HEK293 (cell line): ENCODE data around the gene PTPRF.
A peak's percentile ranks its signal among the peaks of the same experiment; 100 is the strongest.

Source experiments
- CTCF ChIA-PET: fragments of 350-600 bp; formaldehyde crosslinking; extraction: SDS; loops from one replicate; lab custom pipeline; 2021; ENCODE audit warnings: antibody characterized with exemption; lab: Yijun Ruan, JAX
- POLR2A ChIA-PET: fragments of 300-600 bp; formaldehyde crosslinking; extraction: SDS; loops from one replicate; lab custom pipeline; 2020; ENCODE audit warnings: antibody characterized with exemption, inconsistent platforms; lab: Yijun Ruan, JAX
- H3K27ac ChIP-seq: fragments of 200-500 bp; sonication (Bioruptor generic); 2 replicates; pipeline ENCODE4 v1.5.1; 2014; ENCODE audit warnings: low read depth, low read length, control low read depth, inconsistent platforms; ENCODE audit errors: extremely low read depth
- H3K36me3 ChIP-seq, 2 experiments: fragments of 200-500 bp in 1 of 2; sonication (Bioruptor generic) in 1 of 2; 1 replicate in 1 of 2; 2 replicates in 1 of 2; pipeline ENCODE4 v1.5.1; 2014 to 2017; ENCODE audit warnings: inconsistent platforms in 2 of 2, low read length in 2 of 2; ENCODE audit not compliant: control insufficient read depth in 2 of 2, insufficient read depth in 1 of 2
- H3K4me1 ChIP-seq: fragments of 200-500 bp; sonication (Bioruptor generic); 2 replicates; pipeline ENCODE4 v1.5.1; 2014; ENCODE audit warnings: mild to moderate bottlenecking, low read length, inconsistent platforms; ENCODE audit not compliant: control insufficient read depth, insufficient read depth
- H3K4me3 ChIP-seq: 2 replicates; pipeline ENCODE4 v1.5.1; 2011; ENCODE audit warnings: low read depth, mild to moderate bottlenecking, control low read depth, low read length, moderate library complexity
- H3K9me3 ChIP-seq: fragments of 200-500 bp; sonication (Bioruptor generic); 2 replicates; pipeline ENCODE4 v1.5.1; 2014; ENCODE audit warnings: low read depth, low read length, inconsistent platforms; ENCODE audit not compliant: control insufficient read depth, insufficient read depth
- KLF16 ChIP-seq: fragments of 450-650 bp; formaldehyde crosslinking; IDR thresholded peaks from 2 replicates; pipeline ENCODE4 v1.5.1; 2017; ENCODE audit warnings: missing biosample characterization, missing genetic modification characterization
- MYNN ChIP-seq: fragments of 450-650 bp; formaldehyde crosslinking; IDR thresholded peaks from 2 replicates; pipeline ENCODE4 v1.5.1; 2016; ENCODE audit warnings: missing biosample characterization, missing genetic modification characterization, borderline replicate concordance
- SP3 ChIP-seq: fragments of 450-650 bp; formaldehyde crosslinking; IDR thresholded peaks from 2 replicates; pipeline ENCODE4 v1.5.1; 2016; ENCODE audit warnings: missing biosample characterization, missing genetic modification characterization
- ZFP3 ChIP-seq: fragments of 450-650 bp; formaldehyde crosslinking; IDR thresholded peaks from 2 replicates; pipeline ENCODE4 v1.5.1; 2016; ENCODE audit warnings: low read depth, missing biosample characterization, missing genetic modification characterization
- ZIC2 ChIP-seq: fragments of 450-650 bp; formaldehyde crosslinking; IDR thresholded peaks from 2 replicates; pipeline ENCODE4 v1.5.1; 2016; ENCODE audit warnings: missing biosample characterization, missing genetic modification characterization
- ZNF132 ChIP-seq: fragments of 450-650 bp; formaldehyde crosslinking; IDR thresholded peaks from 2 replicates; pipeline ENCODE4 v1.5.1; 2017; ENCODE audit warnings: missing biosample characterization, missing genetic modification characterization, borderline replicate concordance
- ZNF133 ChIP-seq: fragments of 450-650 bp; formaldehyde crosslinking; IDR thresholded peaks from 2 replicates; pipeline ENCODE4 v1.5.1; 2016; ENCODE audit warnings: missing biosample characterization, missing genetic modification characterization
- ZNF140 ChIP-seq: fragments of 450-650 bp; formaldehyde crosslinking; IDR thresholded peaks from 2 replicates; pipeline ENCODE4 v1.5.1; 2016; ENCODE audit warnings: missing biosample characterization, missing genetic modification characterization
- ZNF16 ChIP-seq: fragments of 450-650 bp; formaldehyde crosslinking; IDR thresholded peaks from 2 replicates; pipeline ENCODE4 v1.5.1; 2016; ENCODE audit warnings: low read depth, missing biosample characterization, missing genetic modification characterization
- ZNF184 ChIP-seq: fragments of 450-650 bp; IDR thresholded peaks from 2 replicates; pipeline ENCODE4 v1.5.1; 2018; ENCODE audit warnings: missing biosample characterization, mild to moderate bottlenecking, missing genetic modification characterization
- ZNF211 ChIP-seq: fragments of 450-650 bp; formaldehyde crosslinking; IDR thresholded peaks from 2 replicates; pipeline ENCODE4 v1.5.1; 2016; ENCODE audit warnings: low read depth, missing biosample characterization, missing genetic modification characterization
- ZNF311 ChIP-seq: fragments of 450-650 bp; formaldehyde crosslinking; IDR thresholded peaks from 2 replicates; pipeline ENCODE4 v1.5.1; 2017; ENCODE audit warnings: missing biosample characterization, missing genetic modification characterization, borderline replicate concordance
- ZNF366 ChIP-seq: fragments of 450-650 bp; formaldehyde crosslinking; conservative IDR thresholded peaks from 2 replicates; pipeline ENCODE4 v1.5.1; 2016; ENCODE audit warnings: missing biosample characterization, missing genetic modification characterization
- ZNF548 ChIP-seq: fragments of 450-650 bp; formaldehyde crosslinking; IDR thresholded peaks from 2 replicates; pipeline ENCODE4 v1.5.1; 2016; ENCODE audit warnings: missing biosample characterization, missing genetic modification characterization
- ZNF549 ChIP-seq: fragments of 450-650 bp; IDR thresholded peaks from 2 replicates; pipeline ENCODE4 v1.5.1; 2018; ENCODE audit warnings: missing biosample characterization, missing genetic modification characterization, mild to moderate bottlenecking, inconsistent platforms, moderate library complexity
- ZNF596 ChIP-seq: fragments of 450-650 bp; IDR thresholded peaks from 2 replicates; pipeline ENCODE4 v1.5.0; 2018; ENCODE audit warnings: missing biosample characterization, mild to moderate bottlenecking, missing genetic modification characterization, moderate library complexity
- ZNF621 ChIP-seq: fragments of 450-650 bp; formaldehyde crosslinking; IDR thresholded peaks from 2 replicates; pipeline ENCODE4 v1.5.1; 2017; ENCODE audit warnings: missing biosample characterization, missing genetic modification characterization
- ZNF654 ChIP-seq: fragments of 450-650 bp; formaldehyde crosslinking; IDR thresholded peaks from 2 replicates; pipeline ENCODE4 v1.5.1; 2016; ENCODE audit warnings: low read depth, missing biosample characterization, missing genetic modification characterization
- ZNF777 ChIP-seq: fragments of 450-650 bp; formaldehyde crosslinking; IDR thresholded peaks from 2 replicates; pipeline ENCODE4 v1.5.1; 2017; ENCODE audit warnings: missing biosample characterization, missing genetic modification characterization, borderline replicate concordance
- ZNF791 ChIP-seq: fragments of 450-650 bp; formaldehyde crosslinking; IDR thresholded peaks from 2 replicates; pipeline ENCODE4 v1.5.1; 2016; ENCODE audit warnings: missing biosample characterization, missing genetic modification characterization
- ZSCAN30 ChIP-seq: fragments of 450-650 bp; IDR thresholded peaks from 2 replicates; pipeline ENCODE4 v1.5.1; 2018; ENCODE audit warnings: missing biosample characterization, mild to moderate bottlenecking, missing genetic modification characterization, moderate library complexity
- TF ChIP-seq, protein P1 (sequence below): fragments of 450-650 bp; formaldehyde crosslinking; IDR thresholded peaks from 2 replicates; pipeline ENCODE4 v1.5.1; 2016; ENCODE audit warnings: missing biosample characterization, missing genetic modification characterization
- TF ChIP-seq, protein P2 (sequence below): fragments of 450-650 bp; formaldehyde crosslinking; IDR thresholded peaks from 2 replicates; pipeline ENCODE4 v1.5.1; 2016; ENCODE audit warnings: missing biosample characterization, missing genetic modification characterization
- TF ChIP-seq, protein P3 (sequence below): fragments of 450-650 bp; formaldehyde crosslinking; conservative IDR thresholded peaks from 2 replicates; pipeline ENCODE4 v1.5.1; 2016; ENCODE audit warnings: low read depth, missing biosample characterization, missing genetic modification characterization

The PTPRF gene

DNA sequence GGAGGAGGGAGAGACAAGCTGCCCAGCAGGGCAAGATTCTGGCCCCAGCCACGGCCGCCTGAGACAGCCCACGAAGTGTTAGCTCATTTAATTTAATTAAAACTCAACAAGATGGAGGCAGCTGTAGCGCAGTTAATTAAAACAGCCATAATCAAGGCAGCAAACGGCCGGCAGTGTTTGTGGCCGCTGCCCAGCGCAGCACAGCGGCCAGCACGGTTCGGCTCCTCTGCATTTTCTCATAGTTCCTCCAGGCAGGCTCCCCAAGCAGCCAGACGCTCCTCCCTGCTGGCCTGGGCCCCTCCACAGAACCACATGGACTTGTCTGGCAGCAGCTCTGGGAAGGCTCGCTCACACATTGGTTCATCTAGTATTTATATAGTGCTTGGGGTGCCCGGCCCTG is 40.0 kb downstream of the PTPRF start:
- no peak overlapping the region for H3K4me3 ChIP-seq
- no peaks in the 10 kb centered on the region for H3K4me1 ChIP-seq
- CTCF ChIA-PET, result interaction anchor here (0.6 to 0.9 kb wide), 4 partner anchors 18 to 278 kb away, joined by 3 to 6 read pairs (median 4); no protein-coding TSS in a partner anchor
- POLR2A ChIA-PET, result no interaction called here
- H3K27ac ChIP-seq, result no peak overlapping the region
- no peaks in the 10 kb centered on the region for H3K9me3 ChIP-seq
- H3K36me3 ChIP-seq, result peaks cover 3 to 77% of the 10 kb centered on the region in 2 experiments; a peak in 2 of 3 replicates
- no peak for TF ChIP-seq ZNF211 (tag by site-specific recombination)
- TF ChIP-seq ZIC2 (tag by site-specific recombination), result 0 out of 2 replicates have a peak, but pooled peaks have one; percentile 8

DNA sequence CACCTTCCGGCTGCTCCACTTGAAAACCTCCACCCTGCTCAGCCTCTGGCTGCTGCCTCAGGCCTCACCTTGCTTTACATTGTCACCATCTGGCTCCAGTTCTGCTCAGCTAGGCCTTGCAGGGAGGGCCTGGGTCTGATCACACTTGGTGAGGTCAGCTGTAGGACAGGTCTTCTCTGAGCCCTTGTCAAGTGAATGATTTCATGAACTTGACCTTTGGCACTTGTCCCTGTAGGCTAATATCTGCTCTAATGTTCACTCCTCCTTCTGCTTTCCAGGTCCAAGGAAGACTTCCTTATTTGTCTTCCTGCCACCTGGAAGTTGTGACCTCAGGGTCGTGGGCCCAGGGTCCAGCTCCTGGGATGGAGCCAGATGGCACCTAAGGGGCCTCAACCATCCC is 41.4 kb downstream of the PTPRF start:
- Histone ChIP-seq H3K9me3 (no peaks in the 10 kb centered on the region), H3K27ac (no peak overlapping the region)
- TF ChIP-seq ZNF548 (no peak), ZNF621 (tag by site-specific recombination) (no peak), ZNF777 (tag by site-specific recombination) (no peak), ZNF16 (tag by site-specific recombination) (no peak), ZFP3 (tag by site-specific recombination) (no peak), ZNF184 (tag by site-specific recombination) (no peak), ZNF791 (tag by site-specific recombination) (no peak), ZNF311 (tag by site-specific recombination) (no peak), ZSCAN30 (tag by site-specific recombination) (no peak), ZNF366 (no peak), KLF16 (no peak), ZNF596 (tag by site-specific recombination) (no peak), ZNF140 (tag by site-specific recombination) (no peak)
- TF ChIP-seq, all 188 proteins: peak for 0
- ChIA-PET CTCF (interaction anchor here (0.7 to 1.3 kb wide), 2 partner anchors 9 to 301 kb away, joined by 3 to 4 read pairs; no protein-coding TSS in a partner anchor), POLR2A (interaction anchor here (1.2 to 1.6 kb wide), 2 partner anchors 10 to 78 kb away, joined by 3 to 4 read pairs; partner anchors contain the start of gene KDM4A)
- H3K4me3 ChIP-seq, result no peak overlapping the region
- peaks cover 3 to 77% of the 10 kb centered on the region in 2 experiments; a peak in 2 of 3 replicates for H3K36me3 ChIP-seq
- H3K4me1 ChIP-seq, result no peaks in the 10 kb centered on the region

DNA sequence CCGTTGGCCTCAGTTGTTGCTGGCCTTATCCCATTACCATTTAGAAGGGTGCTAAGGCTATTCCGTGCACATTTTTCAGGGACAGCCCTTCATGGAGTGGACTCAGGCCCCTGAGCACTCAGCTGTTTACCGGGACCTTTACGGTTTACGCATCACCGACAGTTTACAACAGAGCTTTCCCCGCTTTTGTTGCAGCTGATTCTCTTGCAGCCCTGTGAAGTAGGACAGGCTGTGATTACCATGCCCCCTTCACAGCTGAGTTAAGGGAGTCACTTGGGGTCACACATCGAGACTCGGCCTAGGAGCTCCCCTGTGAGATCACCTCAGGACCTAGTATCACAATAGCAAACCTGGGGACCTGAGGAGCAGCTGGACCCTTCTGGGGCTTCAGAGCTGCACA is 41.9 kb downstream of the PTPRF start:
- H3K27ac ChIP-seq, result no peak overlapping the region
- TF ChIP-seq ZNF549 (tag by site-specific recombination) (no peak), SP3 (no peak), MYNN (tag by site-specific recombination) (no peak), ZNF654 (tag by site-specific recombination) (no peak), ZNF133 (no peak), ZNF132 (no peak)
- TF ChIP-seq, protein P1, sequence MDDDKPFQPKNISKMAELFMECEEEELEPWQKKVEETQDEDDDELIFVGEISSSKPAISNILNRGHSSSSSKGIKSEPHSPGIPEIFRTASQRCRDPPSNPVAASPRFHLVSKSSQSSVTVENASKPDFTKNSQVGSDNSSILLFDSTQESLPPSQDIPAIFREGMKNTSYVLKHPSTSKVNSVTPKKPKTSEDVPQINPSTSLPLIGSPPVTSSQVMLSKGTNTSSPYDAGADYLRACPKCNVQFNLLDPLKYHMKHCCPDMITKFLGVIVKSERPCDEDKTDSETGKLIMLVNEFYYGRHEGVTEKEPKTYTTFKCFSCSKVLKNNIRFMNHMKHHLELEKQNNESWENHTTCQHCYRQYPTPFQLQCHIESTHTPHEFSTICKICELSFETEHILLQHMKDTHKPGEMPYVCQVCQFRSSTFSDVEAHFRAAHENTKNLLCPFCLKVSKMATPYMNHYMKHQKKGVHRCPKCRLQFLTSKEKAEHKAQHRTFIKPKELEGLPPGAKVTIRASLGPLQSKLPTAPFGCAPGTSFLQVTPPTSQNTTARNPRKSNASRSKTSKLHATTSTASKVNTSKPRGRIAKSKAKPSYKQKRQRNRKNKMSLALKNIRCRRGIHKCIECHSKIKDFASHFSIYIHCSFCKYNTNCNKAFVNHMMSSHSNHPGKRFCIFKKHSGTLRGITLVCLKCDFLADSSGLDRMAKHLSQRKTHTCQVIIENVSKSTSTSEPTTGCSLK (tag by site-specific recombination), result no peak
- TF ChIP-seq, protein P2, sequence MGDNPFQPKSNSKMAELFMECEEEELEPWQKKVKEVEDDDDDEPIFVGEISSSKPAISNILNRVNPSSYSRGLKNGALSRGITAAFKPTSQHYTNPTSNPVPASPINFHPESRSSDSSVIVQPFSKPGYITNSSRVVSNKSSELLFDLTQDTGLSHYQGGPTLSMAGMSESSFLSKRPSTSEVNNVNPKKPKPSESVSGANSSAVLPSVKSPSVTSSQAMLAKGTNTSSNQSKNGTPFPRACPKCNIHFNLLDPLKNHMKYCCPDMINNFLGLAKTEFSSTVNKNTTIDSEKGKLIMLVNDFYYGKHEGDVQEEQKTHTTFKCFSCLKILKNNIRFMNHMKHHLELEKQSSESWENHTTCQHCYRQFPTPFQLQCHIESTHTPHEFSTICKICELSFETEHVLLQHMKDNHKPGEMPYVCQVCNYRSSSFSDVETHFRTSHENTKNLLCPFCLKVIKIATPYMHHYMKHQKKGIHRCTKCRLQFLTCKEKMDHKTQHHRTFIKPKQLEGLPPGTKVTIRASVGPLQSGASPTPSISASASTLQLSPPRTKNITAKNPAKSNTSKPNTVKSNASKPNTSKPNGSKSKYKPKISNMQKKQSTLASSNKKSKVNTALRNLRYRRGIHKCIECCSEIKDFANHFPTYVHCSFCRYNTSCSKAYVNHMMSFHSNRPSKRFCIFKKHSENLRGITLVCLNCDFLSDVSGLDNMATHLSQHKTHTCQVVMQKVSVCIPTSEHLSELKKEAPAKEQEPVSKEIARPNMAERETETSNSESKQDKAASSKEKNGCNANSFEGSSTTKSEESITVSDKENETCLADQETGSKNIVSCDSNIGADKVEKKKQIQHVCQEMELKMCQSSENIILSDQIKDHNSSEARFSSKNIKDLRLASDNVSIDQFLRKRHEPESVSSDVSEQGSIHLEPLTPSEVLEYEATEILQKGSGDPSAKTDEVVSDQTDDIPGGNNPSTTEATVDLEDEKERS, result no peak
- TF ChIP-seq, protein P3, sequence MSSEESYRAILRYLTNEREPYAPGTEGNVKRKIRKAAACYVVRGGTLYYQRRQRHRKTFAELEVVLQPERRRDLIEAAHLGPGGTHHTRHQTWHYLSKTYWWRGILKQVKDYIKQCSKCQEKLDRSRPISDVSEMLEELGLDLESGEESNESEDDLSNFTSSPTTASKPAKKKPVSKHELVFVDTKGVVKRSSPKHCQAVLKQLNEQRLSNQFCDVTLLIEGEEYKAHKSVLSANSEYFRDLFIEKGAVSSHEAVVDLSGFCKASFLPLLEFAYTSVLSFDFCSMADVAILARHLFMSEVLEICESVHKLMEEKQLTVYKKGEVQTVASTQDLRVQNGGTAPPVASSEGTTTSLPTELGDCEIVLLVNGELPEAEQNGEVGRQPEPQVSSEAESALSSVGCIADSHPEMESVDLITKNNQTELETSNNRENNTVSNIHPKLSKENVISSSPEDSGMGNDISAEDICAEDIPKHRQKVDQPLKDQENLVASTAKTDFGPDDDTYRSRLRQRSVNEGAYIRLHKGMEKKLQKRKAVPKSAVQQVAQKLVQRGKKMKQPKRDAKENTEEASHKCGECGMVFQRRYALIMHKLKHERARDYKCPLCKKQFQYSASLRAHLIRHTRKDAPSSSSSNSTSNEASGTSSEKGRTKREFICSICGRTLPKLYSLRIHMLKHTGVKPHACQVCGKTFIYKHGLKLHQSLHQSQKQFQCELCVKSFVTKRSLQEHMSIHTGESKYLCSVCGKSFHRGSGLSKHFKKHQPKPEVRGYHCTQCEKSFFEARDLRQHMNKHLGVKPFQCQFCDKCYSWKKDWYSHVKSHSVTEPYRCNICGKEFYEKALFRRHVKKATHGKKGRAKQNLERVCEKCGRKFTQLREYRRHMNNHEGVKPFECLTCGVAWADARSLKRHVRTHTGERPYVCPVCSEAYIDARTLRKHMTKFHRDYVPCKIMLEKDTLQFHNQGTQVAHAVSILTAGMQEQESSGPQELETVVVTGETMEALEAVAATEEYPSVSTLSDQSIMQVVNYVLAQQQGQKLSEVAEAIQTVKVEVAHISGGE (tag by site-specific recombination), result no peak

More for the DNA sequence above, 41.9 kb downstream of the PTPRF start:
- ChIA-PET CTCF (interaction anchor here (0.6 to 1.3 kb wide), 2 partner anchors 9 to 86 kb away, joined by 4 to 5 read pairs; no protein-coding TSS in a partner anchor), POLR2A (interaction anchor here (1.0 to 1.6 kb wide), 3 partner anchors 10 to 116 kb away, joined by 3 to 4 read pairs (median 3); partner anchors contain the start of gene KDM4A)
- Histone ChIP-seq H3K36me3 (peaks cover 3 to 79% of the 10 kb centered on the region in 2 experiments; a peak in 2 of 3 replicates), H3K4me1 (no peaks in the 10 kb centered on the region), H3K9me3 (no peaks in the 10 kb centered on the region), H3K4me3 (no peak overlapping the region)
